Activated CD8-positive, alpha-beta memory T cell treated with anti-CD3 and anti-CD28 coated beads, Interleukin-2, amount 50 U/mL, for 1 hour (primary cell): ENCODE measurements around the gene CACNB4.
"Not testable (repeated sequence)": the region's sequence is repeated elsewhere in the genome, so short reads cannot be mapped to it uniquely, and the experiment has no call there.

ENCODE experiments used
- DNase-seq: peaks from one replicate; pipeline ENCODE4 v3.0.0-alpha.2; 2020; ENCODE audit errors: extremely low read depth

Gene CACNB4

GRCh38 chr2:152021001-152021400 is 77.8 kb downstream of the CACNB4 start:
- not testable (repeated sequence) for DNase-seq

- DNase-seq, result no peak
Measured at GRCh38 chr2:152019732-152020131, 79.1 kb downstream of the CACNB4 start.

GRCh38 chr2:152016181-152017120 is 82.4 kb downstream of the CACNB4 start:
- no peak for DNase-seq

- no peak for DNase-seq
Measured at GRCh38 chr2:152015552-152015951, 83.3 kb downstream of the CACNB4 start.

GRCh38 chr2:152012697-152013096 is 86.1 kb downstream of the CACNB4 start:
- no peak for DNase-seq

GRCh38 chr2:152011724-152012123 is 87.1 kb downstream of the CACNB4 start:
- DNase-seq, result no peak

GRCh38 chr2:152005607-152006006 is 93.2 kb downstream of the CACNB4 start:
- DNase-seq, result no peak

GRCh38 chr2:152003283-152003682 is 95.6 kb downstream of the CACNB4 start:
- DNase-seq, result not testable (repeated sequence)

GRCh38 chr2:151999053-151999452 is 99.8 kb downstream of the CACNB4 start:
- DNase-seq, result no peak

GRCh38 chr2:151996243-151997003 is 102.4 kb downstream of the CACNB4 start:
- no peak for DNase-seq

- no peak for DNase-seq
Measured at GRCh38 chr2:151995161-151995557, 103.7 kb downstream of the CACNB4 start.

GRCh38 chr2:151994178-151994577 is 104.7 kb downstream of the CACNB4 start:
- DNase-seq, result not testable (repeated sequence)

- no peak for DNase-seq
Measured at GRCh38 chr2:151991010-151991409, 107.8 kb downstream of the CACNB4 start.

- DNase-seq, result no peak
Measured at GRCh38 chr2:151989378-151989777, 109.5 kb downstream of the CACNB4 start.

- DNase-seq, result no peak
Measured at GRCh38 chr2:151987484-151987883, 111.4 kb downstream of the CACNB4 start.

- DNase-seq, result no peak
Measured at GRCh38 chr2:151984424-151985083, 114.3 kb downstream of the CACNB4 start.

GRCh38 chr2:151983221-151983620 is 115.6 kb downstream of the CACNB4 start:
- DNase-seq, result no peak

- DNase-seq, result no peak
Measured at GRCh38 chr2:151981886-151982285, 117.0 kb downstream of the CACNB4 start.

GRCh38 chr2:151979694-151980093 is 119.2 kb downstream of the CACNB4 start:
- no peak for DNase-seq

- no peak for DNase-seq
Measured at GRCh38 chr2:151978709-151979108, 120.1 kb downstream of the CACNB4 start.

- DNase-seq, result no peak
Measured at GRCh38 chr2:151977631-151978030, 121.2 kb downstream of the CACNB4 start.

- no peak for DNase-seq
Measured at GRCh38 chr2:151976945-151977353, 121.9 kb downstream of the CACNB4 start.
